NB4 (cell line): ENCODE measurements around the gene AGPS.

ENCODE experiments used
- POLR2A ChIP-seq: IDR thresholded peaks from 2 replicates; pipeline ENCODE4 v1.6.1; 2011; ENCODE audit warnings: mild to moderate bottlenecking; ENCODE audit not compliant: insufficient read length; ENCODE audit errors: extremely low read depth
- TF ChIP-seq, protein P1 (sequence below): IDR thresholded peaks from 2 replicates; pipeline ENCODE4 v1.6.1; 2011; ENCODE audit warnings: low read depth, low read length
- TF ChIP-seq, protein P2 (sequence below): IDR thresholded peaks from one replicate; pipeline ENCODE4 v1.5.1; 2012; ENCODE audit warnings: low read depth, low read length

DNA sequence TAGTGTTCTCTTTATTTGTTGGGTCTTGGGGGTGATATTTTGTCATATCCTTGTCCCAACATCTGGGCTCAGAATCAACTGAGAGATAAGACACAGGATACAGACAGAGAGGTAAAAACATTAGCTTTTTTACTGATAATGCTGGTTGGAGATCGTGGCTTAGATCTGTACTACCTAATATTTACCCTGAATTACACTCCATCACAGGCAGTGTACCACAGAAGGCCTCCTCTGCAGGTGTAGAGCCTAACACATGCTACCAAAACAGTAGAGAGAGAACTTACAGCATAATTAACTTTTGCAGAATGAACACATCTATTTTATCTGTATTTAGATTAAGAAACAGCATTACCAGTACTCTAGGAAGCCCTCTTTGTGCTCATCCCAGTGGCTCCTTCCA lies 6.8 kb downstream of the AGPS start:
- TF ChIP-seq, protein P1, sequence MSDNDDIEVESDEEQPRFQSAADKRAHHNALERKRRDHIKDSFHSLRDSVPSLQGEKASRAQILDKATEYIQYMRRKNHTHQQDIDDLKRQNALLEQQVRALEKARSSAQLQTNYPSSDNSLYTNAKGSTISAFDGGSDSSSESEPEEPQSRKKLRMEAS: no peak
- TF ChIP-seq, protein P2, sequence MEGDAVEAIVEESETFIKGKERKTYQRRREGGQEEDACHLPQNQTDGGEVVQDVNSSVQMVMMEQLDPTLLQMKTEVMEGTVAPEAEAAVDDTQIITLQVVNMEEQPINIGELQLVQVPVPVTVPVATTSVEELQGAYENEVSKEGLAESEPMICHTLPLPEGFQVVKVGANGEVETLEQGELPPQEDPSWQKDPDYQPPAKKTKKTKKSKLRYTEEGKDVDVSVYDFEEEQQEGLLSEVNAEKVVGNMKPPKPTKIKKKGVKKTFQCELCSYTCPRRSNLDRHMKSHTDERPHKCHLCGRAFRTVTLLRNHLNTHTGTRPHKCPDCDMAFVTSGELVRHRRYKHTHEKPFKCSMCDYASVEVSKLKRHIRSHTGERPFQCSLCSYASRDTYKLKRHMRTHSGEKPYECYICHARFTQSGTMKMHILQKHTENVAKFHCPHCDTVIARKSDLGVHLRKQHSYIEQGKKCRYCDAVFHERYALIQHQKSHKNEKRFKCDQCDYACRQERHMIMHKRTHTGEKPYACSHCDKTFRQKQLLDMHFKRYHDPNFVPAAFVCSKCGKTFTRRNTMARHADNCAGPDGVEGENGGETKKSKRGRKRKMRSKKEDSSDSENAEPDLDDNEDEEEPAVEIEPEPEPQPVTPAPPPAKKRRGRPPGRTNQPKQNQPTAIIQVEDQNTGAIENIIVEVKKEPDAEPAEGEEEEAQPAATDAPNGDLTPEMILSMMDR: no peak
- no peak for TF ChIP-seq POLR2A
